Occipital lobe (tissue), 2 donors: ENCODE data around the gene EPB41. TPM values are rescaled to one million over a fixed set of nuclear protein-coding genes. Genes with fewer than 3 reads are reported as not detected.
"Not testable (repeated sequence)": the region's sequence is repeated elsewhere in the genome, so short reads cannot be mapped to it uniquely, and the experiment has no call there.

Source experiments
- DNase-seq: peaks from one replicate; lab custom pipeline; 2025; lab: John Stamatoyannopoulos, UW
- total RNA-seq: library from RNA; depleted of rRNA; stranded (reverse); fragments of >200 nt; gene quantifications from one replicate; pipeline ENCODE4 v1.2.3, GENCODE V29; 2014

Gene EPB41
- total RNA-seq, 1 donor from 2014 or later, result 36.2 TPM

- no peak for DNase-seq
Measured at GRCh38 chr1:29050166-29050565, 135.8 kb downstream of the EPB41 start.

GRCh38 chr1:29052100-29052499, 137.7 kb downstream of the EPB41 start:
- DNase-seq, result no peak

GRCh38 chr1:29052941-29053340, 138.6 kb downstream of the EPB41 start:
- DNase-seq, result no peak

- DNase-seq, result no peak
Measured at GRCh38 chr1:29055160-29055559, 140.8 kb downstream of the EPB41 start.

GRCh38 chr1:29056256-29056655, 141.9 kb downstream of the EPB41 start:
- DNase-seq, result no peak

- no peak for DNase-seq
Measured at GRCh38 chr1:29057700-29058099, 143.3 kb downstream of the EPB41 start.

- DNase-seq, result no peak
Measured at GRCh38 chr1:29062157-29062942, 148.0 kb downstream of the EPB41 start.

GRCh38 chr1:29064064-29064463, 149.7 kb downstream of the EPB41 start:
- no peak for DNase-seq

GRCh38 chr1:29077155-29077554, 162.8 kb downstream of the EPB41 start:
- DNase-seq, result no peak

GRCh38 chr1:29079916-29080629, 165.7 kb downstream of the EPB41 start:
- DNase-seq, result not testable (repeated sequence)

- DNase-seq, result no peak
Measured at GRCh38 chr1:29081201-29081600, 166.8 kb downstream of the EPB41 start.

GRCh38 chr1:29082519-29082918, 168.2 kb downstream of the EPB41 start:
- no peak for DNase-seq

GRCh38 chr1:29083317-29084195, 169.2 kb downstream of the EPB41 start:
- no peak for DNase-seq

- no peak for DNase-seq
Measured at GRCh38 chr1:29084196-29084521, 169.8 kb downstream of the EPB41 start.

GRCh38 chr1:29090937-29091618, 176.7 kb downstream of the EPB41 start:
- no peak for DNase-seq

- not testable (repeated sequence) for DNase-seq
Measured at GRCh38 chr1:29092704-29093103, 178.3 kb downstream of the EPB41 start.

GRCh38 chr1:29094433-29094832, 180.1 kb downstream of the EPB41 start:
- DNase-seq, result no peak

- DNase-seq, result no peak
Measured at GRCh38 chr1:29094954-29095353, 180.6 kb downstream of the EPB41 start.

- DNase-seq, result no peak
Measured at GRCh38 chr1:29096231-29096886, 182.0 kb downstream of the EPB41 start.

GRCh38 chr1:29099286-29099685, 184.9 kb downstream of the EPB41 start:
- no peak for DNase-seq

- DNase-seq, result no peak
Measured at GRCh38 chr1:29100487-29100886, 186.1 kb downstream of the EPB41 start.
